Spleen (tissue), 7 donors: ENCODE results near the gene TSPO.

Experiments
- POLR2A ChIP-seq, 3 donors: fragments of 450-650 bp; IDR thresholded peaks; one replicate each; pipeline ENCODE4 v1.5.1; 2017; ENCODE audit warnings: antibody characterized with exemption in 3 of 3, mild to moderate bottlenecking in 1 of 3
- POLR2AphosphoS5 ChIP-seq, 3 donors: sonication (generic); formaldehyde crosslinking; IDR thresholded peaks; one replicate each; pipeline ENCODE4 v1.5.1; 2017; ENCODE audit warnings: antibody characterized with exemption in 3 of 3
- TF ChIP-seq, protein P1 (sequence below), 11 experiments: fragments of 200-600 bp in 7 of 11; fragments of 450-650 bp in 4 of 11; sonication (generic) in 4 of 11; IDR thresholded peaks in 8 of 11; conservative IDR thresholded peaks in 3 of 11; 1 replicate in 7 of 11; 2 replicates in 4 of 11; pipeline versions ENCODE4 v1.4.0 to v1.8.0; 2016 to 2021; ENCODE audit warnings: antibody characterized with exemption in 11 of 11, inconsistent platforms in 4 of 11, mild to moderate bottlenecking in 1 of 11
- donor health status: DM: no; HTN: no; CAD: no; lungs with moderate emphysema.
- donor health status: DM: no; HTN: no; CAD: no.
- donor health status: DM: no; HTN: no; CAD: no.

DNA sequence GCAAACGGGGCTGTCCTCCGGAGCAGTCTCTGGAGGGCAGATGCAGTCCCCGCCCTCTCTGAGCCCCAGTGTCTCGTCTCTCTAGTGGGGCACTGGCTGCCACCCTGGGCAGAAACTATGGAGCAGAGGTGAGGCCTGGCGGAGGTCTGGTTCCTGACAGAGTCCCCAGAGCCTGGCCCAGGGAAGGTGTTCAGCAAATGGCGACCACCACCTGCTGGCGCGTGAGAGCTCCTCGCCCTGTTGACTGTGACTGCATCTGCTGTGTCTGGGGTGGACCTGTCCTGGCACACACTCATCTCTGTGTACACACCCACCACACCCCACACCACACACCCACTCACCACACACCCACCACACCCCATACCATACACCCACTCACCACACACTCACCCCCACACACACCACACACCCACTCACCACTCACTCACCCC, 53.9 kb downstream of the TSPO start:
- TF ChIP-seq POLR2AphosphoS5 (IDR thresholded peaks at IDR 0.05) (no peak), POLR2A (IDR thresholded peaks at IDR 0.05) (no peak)
- TF ChIP-seq, protein P1, sequence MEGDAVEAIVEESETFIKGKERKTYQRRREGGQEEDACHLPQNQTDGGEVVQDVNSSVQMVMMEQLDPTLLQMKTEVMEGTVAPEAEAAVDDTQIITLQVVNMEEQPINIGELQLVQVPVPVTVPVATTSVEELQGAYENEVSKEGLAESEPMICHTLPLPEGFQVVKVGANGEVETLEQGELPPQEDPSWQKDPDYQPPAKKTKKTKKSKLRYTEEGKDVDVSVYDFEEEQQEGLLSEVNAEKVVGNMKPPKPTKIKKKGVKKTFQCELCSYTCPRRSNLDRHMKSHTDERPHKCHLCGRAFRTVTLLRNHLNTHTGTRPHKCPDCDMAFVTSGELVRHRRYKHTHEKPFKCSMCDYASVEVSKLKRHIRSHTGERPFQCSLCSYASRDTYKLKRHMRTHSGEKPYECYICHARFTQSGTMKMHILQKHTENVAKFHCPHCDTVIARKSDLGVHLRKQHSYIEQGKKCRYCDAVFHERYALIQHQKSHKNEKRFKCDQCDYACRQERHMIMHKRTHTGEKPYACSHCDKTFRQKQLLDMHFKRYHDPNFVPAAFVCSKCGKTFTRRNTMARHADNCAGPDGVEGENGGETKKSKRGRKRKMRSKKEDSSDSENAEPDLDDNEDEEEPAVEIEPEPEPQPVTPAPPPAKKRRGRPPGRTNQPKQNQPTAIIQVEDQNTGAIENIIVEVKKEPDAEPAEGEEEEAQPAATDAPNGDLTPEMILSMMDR (IDR thresholded peaks at IDR 0.05 in 8 of 11, conservative IDR thresholded peaks at IDR 0.05 in 3 of 11), result no peak
